ENCODE results near the gene ZNF638.

DNA sequence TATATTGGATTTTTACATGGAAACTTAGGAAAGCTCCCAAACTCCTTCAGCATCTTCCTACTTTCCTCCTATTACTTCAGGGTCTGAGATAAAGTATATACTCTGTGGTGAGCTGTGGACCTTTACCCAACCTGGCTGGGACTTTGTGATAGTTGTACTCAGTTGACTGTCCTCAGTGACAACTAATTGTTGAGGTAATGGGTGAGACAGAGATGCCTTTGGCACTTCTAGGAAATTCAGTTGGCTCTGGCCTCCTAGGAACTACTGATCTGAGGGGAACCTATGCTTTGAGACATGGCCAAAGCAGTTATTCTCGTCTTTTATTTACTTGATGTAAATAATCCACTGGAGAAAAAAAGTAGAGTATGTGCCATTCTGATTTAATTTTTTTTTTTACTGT is 39.4 kb upstream of the ZNF638 start:
- TF ChIP-seq, protein P1, sequence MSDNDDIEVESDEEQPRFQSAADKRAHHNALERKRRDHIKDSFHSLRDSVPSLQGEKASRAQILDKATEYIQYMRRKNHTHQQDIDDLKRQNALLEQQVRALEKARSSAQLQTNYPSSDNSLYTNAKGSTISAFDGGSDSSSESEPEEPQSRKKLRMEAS (IDR thresholded peaks at IDR 0.05), result no peak
- TF ChIP-seq, protein P2, sequence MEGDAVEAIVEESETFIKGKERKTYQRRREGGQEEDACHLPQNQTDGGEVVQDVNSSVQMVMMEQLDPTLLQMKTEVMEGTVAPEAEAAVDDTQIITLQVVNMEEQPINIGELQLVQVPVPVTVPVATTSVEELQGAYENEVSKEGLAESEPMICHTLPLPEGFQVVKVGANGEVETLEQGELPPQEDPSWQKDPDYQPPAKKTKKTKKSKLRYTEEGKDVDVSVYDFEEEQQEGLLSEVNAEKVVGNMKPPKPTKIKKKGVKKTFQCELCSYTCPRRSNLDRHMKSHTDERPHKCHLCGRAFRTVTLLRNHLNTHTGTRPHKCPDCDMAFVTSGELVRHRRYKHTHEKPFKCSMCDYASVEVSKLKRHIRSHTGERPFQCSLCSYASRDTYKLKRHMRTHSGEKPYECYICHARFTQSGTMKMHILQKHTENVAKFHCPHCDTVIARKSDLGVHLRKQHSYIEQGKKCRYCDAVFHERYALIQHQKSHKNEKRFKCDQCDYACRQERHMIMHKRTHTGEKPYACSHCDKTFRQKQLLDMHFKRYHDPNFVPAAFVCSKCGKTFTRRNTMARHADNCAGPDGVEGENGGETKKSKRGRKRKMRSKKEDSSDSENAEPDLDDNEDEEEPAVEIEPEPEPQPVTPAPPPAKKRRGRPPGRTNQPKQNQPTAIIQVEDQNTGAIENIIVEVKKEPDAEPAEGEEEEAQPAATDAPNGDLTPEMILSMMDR (IDR thresholded peaks at IDR 0.05 in 2 of 3, conservative IDR thresholded peaks at IDR 0.05 in 1 of 3; ENCODE audit: borderline replicate concordance in 1 of 3, insufficient read depth in 1 of 3, low read depth in 2 of 3, low read length in 2 of 3), result no peak
- TF ChIP-seq, protein P3, sequence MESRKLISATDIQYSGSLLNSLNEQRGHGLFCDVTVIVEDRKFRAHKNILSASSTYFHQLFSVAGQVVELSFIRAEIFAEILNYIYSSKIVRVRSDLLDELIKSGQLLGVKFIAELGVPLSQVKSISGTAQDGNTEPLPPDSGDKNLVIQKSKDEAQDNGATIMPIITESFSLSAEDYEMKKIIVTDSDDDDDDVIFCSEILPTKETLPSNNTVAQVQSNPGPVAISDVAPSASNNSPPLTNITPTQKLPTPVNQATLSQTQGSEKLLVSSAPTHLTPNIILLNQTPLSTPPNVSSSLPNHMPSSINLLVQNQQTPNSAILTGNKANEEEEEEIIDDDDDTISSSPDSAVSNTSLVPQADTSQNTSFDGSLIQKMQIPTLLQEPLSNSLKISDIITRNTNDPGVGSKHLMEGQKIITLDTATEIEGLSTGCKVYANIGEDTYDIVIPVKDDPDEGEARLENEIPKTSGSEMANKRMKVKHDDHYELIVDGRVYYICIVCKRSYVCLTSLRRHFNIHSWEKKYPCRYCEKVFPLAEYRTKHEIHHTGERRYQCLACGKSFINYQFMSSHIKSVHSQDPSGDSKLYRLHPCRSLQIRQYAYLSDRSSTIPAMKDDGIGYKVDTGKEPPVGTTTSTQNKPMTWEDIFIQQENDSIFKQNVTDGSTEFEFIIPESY (IDR thresholded peaks at IDR 0.05; ENCODE audit: extremely low read depth, insufficient replicate concordance, low read length), result no peak
- TF ChIP-seq POLR2A (IDR thresholded peaks at IDR 0.05; ENCODE audit: borderline replicate concordance, extremely low read depth, insufficient read depth, insufficient read length), result no peak
- no peak for TF ChIP-seq EZH2 (IDR thresholded peaks at IDR 0.05)
- no peak for TF ChIP-seq SIN3A (IDR thresholded peaks at IDR 0.05; ENCODE audit: low read depth)
- no peak for TF ChIP-seq POLR2AphosphoS5 (IDR thresholded peaks at IDR 0.05; ENCODE audit: low read depth, low read length)
